DMS 273 (cell line): ENCODE results near the gene RPP30.

Experiments
- DNase-seq: peaks from one replicate; lab custom pipeline; 2025; ENCODE audit not compliant: unreplicated experiment; lab: John Stamatoyannopoulos, UW

Gene RPP30

GRCh38 chr10:90871766-90872647 is at the start of gene RPP30:
TSS of gene RPP30 (plus strand) at chr10:90871974. CDS start at chr10:90871987, 13 bp downstream.
- DNase-seq, result peak; percentile 85

GRCh38 chr10:90822508-90822907 is 49.3 kb upstream of the RPP30 start:
- DNase-seq, result no peak

- DNase-seq, result no peak
These were observed 39.7 kb upstream of the RPP30 start for GRCh38 chr10:90832111-90832510.

- no peak for DNase-seq
These were observed 37.4 kb upstream of the RPP30 start for GRCh38 chr10:90834326-90834725.

- no peak for DNase-seq
These were observed 34.3 kb upstream of the RPP30 start for GRCh38 chr10:90837486-90837885.

GRCh38 chr10:90842725-90843124 is 29.0 kb upstream of the RPP30 start:
- DNase-seq, result no peak

- DNase-seq, result no peak
These were observed 26.0 kb upstream of the RPP30 start for GRCh38 chr10:90845726-90846125.

- no peak for DNase-seq
These were observed 25.0 kb upstream of the RPP30 start for GRCh38 chr10:90846746-90847145.

- DNase-seq, result peak; percentile 0
These were observed 24.3 kb upstream of the RPP30 start for GRCh38 chr10:90847436-90847835.

- no peak for DNase-seq
These were observed 21.6 kb upstream of the RPP30 start for GRCh38 chr10:90849956-90850749.

GRCh38 chr10:90855126-90855525 is 16.6 kb upstream of the RPP30 start:
- DNase-seq, result peak; percentile 6

GRCh38 chr10:90856261-90856660 is 15.5 kb upstream of the RPP30 start:
- DNase-seq, result peak; percentile 56

- DNase-seq, result no peak
These were observed 14.7 kb upstream of the RPP30 start for GRCh38 chr10:90856964-90857634.

- peak; percentile 73 for DNase-seq
These were observed 13.9 kb upstream of the RPP30 start, which contains the start of gene HTR7 for GRCh38 chr10:90857635-90858460. TSS of gene HTR7 (minus strand) at chr10:90858039. CDS start at chr10:90857671, 368 bp downstream.

GRCh38 chr10:90858461-90858968 is 13.3 kb upstream of the RPP30 start:
- DNase-seq, result no peak

GRCh38 chr10:90859321-90859751 is 12.4 kb upstream of the RPP30 start:
- no peak for DNase-seq

GRCh38 chr10:90860790-90861189 is 11.0 kb upstream of the RPP30 start:
- no peak for DNase-seq

- peak; percentile 40 for DNase-seq
These were observed 8.8 kb upstream of the RPP30 start for GRCh38 chr10:90862908-90863514.

- DNase-seq, result peak; percentile 17
These were observed 6.4 kb upstream of the RPP30 start for GRCh38 chr10:90865401-90865800.
